C4-2B (cell line): ENCODE data around the gene TAGAP.

Source experiments
- CTCF ChIP-seq: fragments of 450-650 bp; conservative IDR thresholded peaks from 2 replicates; pipeline ENCODE4 v1.5.1; 2017; ENCODE audit warnings: mild to moderate bottlenecking
- ZFX ChIP-seq: fragments of 450-650 bp; IDR thresholded peaks from 2 replicates; pipeline ENCODE4 v1.6.1; 2017

- TF ChIP-seq CTCF = no peak
- no peak for TF ChIP-seq ZFX
Measured at GRCh38 chr6:159063549-159063948, 18.8 kb upstream of the TAGAP start.
